ENCODE data around the gene ALDH8A1. TPM values are rescaled to one million over a fixed set of nuclear protein-coding genes. Genes with fewer than 3 reads are reported as not detected.

ALDH8A1 gene
- total RNA-seq, 1 donor from 2014 or later: 3.3 TPM

DNA sequence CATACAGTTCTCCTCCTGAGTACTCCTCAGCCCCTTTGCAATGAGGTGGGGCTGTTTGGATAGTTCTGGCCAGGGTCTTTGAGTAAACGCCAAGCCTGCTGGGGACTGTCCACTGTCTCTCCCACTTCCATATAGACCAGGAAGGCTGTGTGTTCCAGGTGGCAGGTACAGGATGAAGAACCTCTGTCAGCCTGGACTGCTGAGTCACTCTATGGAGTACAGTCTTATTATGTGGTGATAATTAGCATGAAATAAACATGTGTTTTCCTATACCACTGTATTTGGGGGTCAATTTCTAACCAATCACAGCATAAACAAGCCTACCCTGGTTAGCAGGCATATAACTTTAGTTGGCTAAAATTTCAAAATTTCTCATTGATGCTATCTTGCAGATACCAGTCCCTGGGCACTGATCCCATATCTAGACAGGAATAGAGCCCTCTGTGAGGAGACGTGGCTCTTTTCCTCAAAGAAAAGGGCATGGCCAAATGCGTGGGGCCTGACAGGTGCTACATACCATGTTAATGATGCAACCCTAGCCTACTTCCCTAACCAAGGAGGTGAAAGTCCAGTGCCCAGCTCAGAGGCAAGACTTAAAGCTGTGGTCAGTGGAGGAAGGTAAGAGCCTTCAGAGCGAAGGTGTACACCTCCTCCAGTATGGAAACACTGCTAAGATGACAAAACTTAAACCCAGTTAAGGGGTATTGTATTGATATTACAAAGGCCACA, 4.5 kb upstream of the ALDH8A1 start:
- no peak for ATAC-seq
- intact Hi-C loops (cut with DNase I): no loop called here
- DNase-seq (ENCODE audit: low spot score): no peak

DNA sequence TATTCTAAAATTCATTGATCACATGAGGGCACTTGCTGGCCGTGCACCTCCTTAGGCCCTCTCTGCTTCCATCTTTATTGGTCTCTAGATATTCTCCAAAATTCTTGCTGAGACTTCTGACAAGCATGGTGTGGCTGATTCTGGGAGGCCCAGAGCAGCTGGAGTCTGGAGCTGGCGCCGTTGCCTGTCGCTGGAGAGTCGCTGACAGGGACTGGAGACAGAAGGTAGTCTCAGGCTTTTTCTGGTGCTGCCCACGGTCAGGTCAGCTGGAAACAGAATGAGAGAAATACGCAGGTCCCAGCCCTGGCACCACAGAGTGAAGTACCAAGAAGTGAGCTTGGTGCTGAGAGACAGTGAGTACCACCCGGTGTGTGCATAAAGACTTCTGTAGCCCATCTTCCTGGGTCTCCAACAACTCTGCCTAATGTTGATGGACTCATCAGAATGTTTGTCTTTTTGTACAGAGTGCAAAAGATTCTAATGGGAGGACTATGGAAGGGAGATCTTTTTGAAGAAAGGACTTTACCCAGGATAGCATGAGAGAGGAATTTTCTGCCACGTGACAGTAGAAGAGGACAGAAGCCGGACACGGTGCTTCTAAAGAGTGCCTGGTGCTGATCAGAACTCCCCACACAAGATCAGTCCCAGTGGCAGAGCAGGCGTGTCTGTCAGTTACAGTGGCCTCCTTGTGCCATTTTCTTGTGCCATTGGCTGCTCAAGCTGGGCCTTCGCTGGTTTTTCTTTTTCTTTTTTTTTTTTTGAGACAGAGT, 1.8 kb upstream of the ALDH8A1 start:
- ATAC-seq (no peak), DNase-seq (ENCODE audit: low spot score) (no peak)
- intact Hi-C loops (cut with DNase I): no loop called here

DNA sequence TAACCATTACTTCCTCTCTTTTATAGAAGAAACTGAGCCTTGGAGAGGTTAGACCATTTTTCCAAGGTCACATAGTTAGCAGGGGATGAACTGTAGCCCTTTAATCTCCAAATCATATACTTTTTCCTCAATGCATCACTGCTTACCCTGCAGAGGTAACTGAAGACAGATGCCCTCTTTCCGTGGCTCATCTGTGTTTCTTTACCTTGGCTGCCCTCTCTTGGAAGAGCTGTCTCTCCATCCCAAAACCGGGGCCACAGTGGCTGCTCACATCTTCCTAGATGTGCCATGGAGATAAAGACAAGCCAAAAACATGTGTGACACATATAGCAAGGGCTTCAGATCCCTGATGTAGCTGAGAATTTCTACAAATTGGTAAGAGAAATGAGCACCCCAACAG, 581 bp upstream of the ALDH8A1 start:
- intact Hi-C loops (cut with DNase I): no loop called here
- DNase-seq (ENCODE audit: low spot score) (no peak), ATAC-seq (no peak)

DNA sequence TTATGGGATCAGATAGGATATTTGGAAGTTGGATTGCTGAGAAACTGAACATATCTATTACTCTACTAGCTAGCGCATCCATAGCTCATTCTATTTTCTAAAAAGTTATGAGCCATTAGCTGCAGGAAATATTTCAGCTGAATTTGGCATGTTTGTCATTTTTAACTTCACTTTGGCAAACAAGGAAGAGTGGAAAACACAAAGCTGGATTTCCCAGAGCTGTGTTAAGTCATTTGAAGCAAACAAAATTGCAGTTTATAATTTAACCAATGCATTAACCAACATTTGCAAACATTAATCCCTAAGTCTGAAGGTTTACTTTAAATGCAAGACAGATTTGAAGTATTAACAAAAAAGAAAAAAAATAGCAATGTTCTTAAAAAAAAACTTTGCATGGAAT, 1.2 kb downstream of the ALDH8A1 start:
- no peak for DNase-seq (ENCODE audit: low spot score)
- intact Hi-C loops (cut with DNase I): no loop called here
- no peak for ATAC-seq

DNA sequence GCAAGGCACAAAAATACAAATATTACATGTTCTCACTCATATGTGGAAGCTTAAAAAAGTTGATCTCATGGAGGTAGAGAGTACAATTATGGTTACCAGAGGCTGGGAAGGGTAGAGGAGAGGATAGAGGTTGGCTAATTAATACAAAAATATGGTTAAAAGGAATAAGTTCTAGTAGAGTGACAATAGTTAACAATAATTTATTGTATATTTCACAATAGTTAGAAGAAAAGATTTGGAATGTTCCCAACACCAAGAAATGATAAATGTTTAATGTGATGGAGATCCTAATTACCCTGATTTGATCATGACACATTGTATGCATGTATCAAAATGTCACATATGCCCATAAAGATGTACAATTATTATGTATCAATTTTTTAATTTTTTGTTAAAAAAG, 1.8 kb downstream of the ALDH8A1 start:
- DNase-seq (ENCODE audit: low spot score): no peak
- ATAC-seq: no peak
- intact Hi-C loops (cut with DNase I): no loop called here

DNA sequence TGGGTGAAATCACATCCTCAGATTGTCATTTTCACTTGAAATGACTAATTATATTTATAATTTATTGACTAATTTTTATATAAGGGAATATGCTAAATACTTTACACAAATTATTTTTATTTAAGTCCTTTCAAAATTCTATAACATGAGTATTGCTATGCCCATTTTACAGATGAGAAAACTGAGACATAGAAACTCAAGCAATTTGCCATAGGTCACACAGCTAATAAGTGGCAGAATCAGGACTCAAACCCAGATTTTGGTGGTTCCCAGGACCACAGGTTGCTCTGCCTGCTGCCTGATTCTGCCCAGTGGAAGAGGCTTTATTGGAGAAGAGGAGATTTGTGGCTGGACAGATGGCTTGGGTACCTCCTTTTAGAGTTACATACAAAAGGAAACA, 4.9 kb downstream of the ALDH8A1 start:
- no peak for DNase-seq (ENCODE audit: low spot score)
- no peak for ATAC-seq
- intact Hi-C loops (cut with DNase I): no loop called here

DNA sequence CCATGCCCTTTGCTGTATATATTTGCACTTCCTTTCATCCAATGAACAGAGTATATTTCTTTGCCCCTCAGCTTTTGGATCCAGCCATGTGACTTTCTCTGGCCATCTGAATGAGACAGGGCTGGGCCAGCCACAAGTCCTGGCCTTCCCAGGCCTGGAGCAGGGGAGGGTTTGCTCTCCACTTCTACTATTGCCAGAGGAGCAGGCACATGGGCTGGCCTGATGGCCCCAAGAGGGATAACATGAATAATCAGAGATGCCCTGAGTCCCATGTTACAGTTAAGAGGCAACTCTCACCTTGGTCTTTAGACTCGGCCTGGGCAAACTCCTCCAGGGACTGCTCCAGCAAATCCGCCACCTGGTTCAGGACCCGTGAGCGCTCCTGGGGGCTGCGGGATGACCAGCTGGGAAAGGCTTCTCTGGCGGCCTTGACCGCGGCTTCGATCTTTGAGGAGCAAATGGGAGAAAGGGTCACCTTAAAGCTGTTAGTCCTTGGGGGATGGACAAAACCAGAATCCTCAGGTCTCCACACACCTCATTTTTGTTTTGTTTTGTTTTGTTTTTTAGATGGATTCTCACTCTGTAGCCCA, 6.3 kb downstream of the ALDH8A1 start:
- ATAC-seq: no peak
- intact Hi-C loops (cut with DNase I): no loop called here

DNA sequence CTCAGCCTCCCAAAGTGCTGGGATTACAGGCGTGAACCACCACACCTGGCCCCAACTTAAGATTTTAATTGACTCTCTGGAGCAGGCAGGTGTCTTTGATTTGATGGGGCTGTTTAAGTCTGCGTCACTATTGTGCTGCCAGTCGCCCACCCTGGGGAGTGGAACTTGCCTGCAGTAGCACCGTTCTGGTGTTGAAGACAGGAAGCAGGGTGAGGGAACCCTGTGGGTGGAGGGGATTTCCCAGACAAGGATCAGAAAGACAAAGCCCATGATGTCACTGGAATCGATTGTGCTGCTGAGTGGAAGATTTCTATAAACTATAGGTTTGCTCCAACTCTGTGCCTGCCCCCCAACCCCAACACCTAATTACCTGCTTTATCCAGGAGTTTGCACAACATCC, 11.0 kb downstream of the ALDH8A1 start:
- intact Hi-C loops (cut with DNase I): no loop called here
- DNase-seq (ENCODE audit: low spot score) (no peak), ATAC-seq (no peak)

More for the DNA sequence above, 6.3 kb downstream of the ALDH8A1 start:
- no peak for DNase-seq (ENCODE audit: low spot score)

DNA sequence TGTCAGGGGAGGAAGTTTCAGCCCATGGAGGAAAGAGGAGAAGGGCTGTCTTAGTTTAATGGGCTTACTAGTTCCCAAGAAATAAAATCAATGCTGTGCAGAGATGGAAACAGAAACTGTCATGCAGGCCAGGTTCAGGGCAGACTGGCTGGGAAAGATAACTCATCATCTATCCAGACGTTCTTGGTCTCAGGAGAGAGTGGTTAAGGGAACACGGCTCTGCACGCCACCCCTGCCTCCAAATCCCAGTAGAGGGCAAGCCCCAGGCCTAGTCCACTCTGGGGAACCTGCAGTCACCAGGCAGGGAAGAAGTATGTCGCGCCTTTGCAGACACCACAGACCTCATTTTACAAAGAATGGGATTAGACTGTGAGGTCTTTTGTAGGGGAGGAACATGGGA, 12.5 kb downstream of the ALDH8A1 start:
- DNase-seq (ENCODE audit: low spot score): no peak
- no peak for ATAC-seq
- intact Hi-C loops (cut with DNase I): no loop called here

DNA sequence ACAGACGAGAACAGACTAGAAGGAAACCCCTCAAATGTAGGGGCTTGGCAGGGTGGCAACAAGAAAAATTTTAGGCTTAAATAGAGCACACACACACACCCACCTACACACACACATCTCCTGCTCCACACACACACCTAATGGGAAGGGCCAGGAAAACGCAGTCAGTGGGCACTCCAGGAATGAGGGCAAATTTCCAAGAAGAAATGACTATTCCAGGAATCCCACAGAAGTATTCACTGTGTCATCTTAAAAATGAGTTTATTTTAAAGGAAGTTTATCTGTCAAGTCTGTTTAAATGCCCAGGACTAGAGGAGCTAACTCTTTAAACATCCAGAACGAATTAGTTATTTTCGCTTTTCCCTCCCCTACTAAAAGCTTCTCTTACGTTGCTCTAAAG, 13.0 kb downstream of the ALDH8A1 start:
- intact Hi-C loops (cut with DNase I): no loop called here

DNA sequence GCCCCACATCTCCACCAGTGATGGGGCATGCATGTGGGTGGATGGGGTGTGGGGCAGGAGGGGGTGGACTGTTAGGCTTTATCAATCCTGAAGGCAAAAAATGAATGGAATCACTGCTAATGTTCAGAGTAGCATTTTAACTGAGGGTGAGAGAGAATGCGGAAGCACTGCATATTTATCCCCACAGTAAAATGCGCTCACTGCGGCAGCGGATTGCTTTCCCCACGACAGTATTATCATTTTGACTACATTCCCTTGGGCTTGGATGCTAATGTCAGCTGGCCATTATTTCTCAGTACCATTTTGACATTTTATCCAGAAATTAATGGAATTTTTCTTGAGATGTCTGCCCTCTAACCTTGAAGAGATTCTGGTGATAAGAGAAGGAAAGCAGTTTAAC, 13.4 kb downstream of the ALDH8A1 start:
- no peak for DNase-seq (ENCODE audit: low spot score)
- intact Hi-C loops (cut with DNase I): no loop called here
- ATAC-seq: no peak

More for the DNA sequence above, 13.0 kb downstream of the ALDH8A1 start:
- no peak for DNase-seq (ENCODE audit: low spot score)
- no peak for ATAC-seq

DNA sequence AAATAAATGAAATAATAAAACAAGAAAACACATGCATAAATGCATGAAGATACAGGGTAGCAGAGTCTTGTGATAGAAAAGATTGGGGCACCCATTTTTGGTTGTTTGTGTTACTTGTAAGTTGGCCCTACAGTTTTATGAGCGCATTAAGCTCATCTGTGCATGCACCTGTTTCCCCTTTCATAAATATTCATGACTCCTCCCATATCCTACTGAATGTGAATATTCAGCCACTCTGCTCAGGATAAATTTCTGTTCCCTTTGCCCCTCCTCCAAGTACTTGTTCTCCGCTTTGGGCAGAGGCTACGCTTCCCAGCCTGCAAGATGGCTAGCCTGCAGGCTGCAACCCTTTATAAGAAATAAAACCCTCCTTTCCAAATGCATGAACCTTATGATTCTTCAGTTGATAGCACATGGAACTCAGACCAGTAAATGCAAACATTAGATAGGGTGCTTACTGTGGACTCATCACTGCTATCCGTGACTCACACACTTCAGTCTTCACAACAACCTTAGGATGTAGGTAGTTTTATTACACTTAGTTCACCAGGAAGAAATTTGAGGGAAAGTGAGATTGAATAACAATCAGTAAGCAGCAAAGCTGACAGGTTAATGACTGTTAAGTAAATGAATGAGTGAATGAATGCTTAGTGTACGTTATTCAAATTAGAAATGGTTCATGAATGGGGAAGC, 15.0 kb downstream of the ALDH8A1 start:
- ATAC-seq (no peak), DNase-seq (ENCODE audit: low spot score) (no peak)
- intact Hi-C loops (cut with DNase I): no loop called here

DNA sequence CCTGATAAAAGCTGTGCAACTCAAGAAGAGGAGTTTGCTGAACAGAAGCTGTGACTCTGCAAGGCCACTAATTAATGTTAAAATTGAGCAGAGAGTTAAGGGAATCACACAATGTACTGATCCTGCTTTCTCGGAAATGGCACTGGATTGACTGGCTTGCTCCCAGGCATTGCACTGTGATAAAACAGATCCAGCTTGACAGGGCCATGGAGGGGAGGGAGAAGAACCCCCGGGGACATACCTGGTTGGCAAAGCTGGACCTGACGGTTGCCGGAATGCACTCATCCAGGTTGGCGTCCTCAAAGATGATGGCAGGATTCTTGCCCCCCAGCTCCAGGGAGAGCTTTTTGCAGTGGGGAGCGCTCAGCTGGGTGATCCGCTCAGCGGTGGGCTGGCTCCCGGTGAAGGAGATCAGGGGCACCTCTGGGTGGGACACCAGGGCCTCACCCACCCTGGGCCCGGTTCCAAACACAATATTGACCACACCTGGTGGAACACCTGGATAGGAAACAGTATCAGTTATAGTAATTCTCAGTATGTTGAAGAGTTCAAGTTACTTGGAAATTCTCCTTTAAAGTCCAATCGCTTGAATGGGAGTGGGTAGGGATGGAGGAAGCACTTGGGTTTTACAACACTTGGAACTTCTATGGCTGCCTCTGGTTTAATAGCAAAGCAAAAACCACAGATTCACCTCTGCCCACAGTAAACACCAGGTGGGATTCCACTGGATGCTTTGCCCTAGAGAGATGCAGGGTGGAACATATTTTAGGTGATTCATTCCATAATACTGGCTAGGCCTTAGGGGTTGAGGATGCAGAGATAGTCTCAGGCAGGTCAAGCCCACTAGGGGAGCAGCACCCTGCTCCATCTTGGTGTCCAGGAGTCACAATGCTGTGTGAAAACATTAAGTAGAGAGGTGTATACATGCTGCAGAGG, 17.1 kb downstream of the ALDH8A1 start:
- ATAC-seq (no peak), DNase-seq (ENCODE audit: low spot score) (no peak)
- intact Hi-C loops (cut with DNase I): no loop called here

DNA sequence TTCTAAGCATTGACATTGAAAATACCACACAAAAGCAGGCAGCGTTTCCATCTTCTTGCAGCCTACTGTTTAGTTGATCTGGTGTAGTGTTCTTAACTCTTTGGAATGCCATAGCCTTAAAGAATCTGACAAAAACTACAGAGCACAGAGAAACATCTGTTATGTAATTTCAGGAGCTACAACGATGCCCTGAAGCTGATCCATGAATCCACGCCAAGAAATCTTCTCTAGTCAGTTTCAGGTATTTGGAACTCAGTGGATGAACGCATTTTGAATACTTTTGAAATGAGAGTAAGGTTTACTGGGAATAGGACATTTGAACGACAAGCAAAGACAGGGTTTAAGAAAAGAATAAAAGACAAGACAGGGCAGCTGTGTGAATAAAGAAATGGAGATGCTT, 17.8 kb downstream of the ALDH8A1 start:
- intact Hi-C loops (cut with DNase I): no loop called here

DNA sequence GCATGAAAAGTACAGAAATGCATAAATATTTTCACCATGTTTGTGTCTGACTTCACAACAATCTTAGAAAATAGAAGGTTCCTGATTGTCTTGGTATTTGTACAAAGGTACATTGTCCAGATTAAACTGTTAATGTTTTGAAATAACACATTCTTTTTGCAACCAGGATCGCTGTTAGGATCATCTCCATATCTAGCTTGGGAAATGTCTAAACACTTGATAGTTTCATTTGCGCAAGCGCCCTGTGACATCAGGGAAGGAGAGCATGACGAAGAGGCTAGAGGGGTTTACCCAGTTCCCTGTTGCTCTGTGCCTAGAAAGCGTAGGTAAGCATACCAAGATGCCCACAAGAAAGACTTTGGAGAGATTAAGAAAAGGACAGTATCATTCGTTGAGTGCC, 19.4 kb downstream of the ALDH8A1 start:
- ATAC-seq: no peak
- no peak for DNase-seq (ENCODE audit: low spot score)
- intact Hi-C loops (cut with DNase I): no loop called here

More for the DNA sequence above, 17.8 kb downstream of the ALDH8A1 start:
- no peak for ATAC-seq
- no peak for DNase-seq (ENCODE audit: low spot score)

DNA sequence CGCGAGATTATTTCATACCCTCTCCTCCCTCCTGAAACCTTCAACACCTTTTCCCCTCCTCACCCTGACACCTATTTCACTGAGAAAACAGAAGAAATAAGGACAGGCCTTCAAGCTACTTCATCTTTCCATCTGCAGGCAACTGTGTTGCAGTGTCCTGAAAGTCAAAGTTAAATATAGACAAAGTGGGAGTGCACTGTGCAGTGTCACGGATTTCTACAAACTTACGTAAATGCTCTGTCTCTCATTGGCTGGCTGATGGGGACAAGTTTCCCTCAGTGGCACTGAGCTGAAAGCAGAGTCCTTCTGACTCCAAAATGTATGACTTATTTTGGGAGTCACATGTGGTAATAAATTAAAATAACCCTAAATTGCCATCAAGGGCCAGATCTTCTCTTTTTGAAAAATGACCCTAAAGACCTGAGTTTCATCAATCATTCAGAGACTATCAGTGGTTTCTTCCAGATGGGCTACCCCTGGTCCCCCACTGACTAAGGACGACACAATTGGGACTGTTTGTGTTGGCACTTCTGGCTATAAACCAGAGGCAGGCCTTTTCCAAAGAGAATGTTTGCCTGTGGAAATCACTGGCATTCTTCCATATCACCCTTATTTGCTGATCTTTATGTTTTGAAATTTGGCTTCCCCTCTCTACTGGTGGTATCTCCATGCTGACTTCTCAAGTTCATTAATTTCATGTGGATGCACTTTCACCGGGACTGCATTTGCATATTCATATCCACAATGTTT, 21.6 kb downstream of the ALDH8A1 start:
- DNase-seq (ENCODE audit: low spot score) (no peak), ATAC-seq (no peak)
- intact Hi-C loops (cut with DNase I): no loop called here

DNA sequence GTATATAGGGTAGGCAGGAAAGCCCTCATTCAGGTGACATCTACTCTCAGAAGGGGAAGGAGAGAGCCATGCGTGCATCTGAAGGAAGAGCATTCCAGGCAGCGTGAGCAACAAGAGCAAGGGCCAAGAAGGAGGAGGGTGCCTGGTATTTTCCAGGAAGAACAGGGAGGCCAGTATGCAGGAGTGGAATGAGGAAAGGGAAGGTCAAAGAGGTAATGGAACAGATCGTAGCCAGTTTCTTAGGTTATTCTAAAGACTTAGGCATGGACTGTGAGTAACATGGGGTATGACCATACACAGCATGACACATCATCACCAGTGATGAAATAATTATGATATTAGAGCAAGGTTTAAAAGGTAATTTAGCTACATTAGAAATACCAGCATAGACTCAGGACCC, 24.1 kb downstream of the ALDH8A1 start:
- ATAC-seq (no peak), DNase-seq (ENCODE audit: low spot score) (no peak)
- intact Hi-C loops (cut with DNase I): no loop called here

DNA sequence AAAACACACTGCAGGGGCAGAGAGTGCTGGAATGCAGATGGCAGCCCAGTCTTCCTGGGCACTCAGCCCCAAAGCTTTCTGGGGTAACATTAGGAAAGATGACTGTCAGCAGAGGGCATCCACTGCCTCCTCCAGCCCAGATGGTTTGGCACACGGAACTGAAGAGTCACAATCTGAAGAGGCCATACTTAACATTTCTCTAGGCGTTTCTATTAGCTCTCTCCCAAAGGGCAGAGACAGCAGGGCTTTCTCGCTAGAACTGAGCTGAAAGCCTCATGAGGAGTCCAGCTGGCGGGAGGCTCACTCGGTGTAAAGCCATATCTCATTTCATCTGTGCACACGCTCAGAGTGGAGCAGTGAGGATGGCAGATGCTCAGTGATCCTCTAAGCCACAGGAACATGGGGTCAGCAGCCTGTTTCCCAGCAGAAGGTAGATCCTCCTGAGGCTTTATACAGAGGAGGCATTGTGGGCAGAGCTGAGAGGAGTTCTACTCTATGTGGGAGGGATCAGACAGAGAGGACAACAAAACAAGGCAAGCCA, 28.1 kb downstream of the ALDH8A1 start:
- ATAC-seq (no peak), DNase-seq (ENCODE audit: low spot score) (no peak)
- intact Hi-C loops (cut with DNase I): no loop called here
